ENCODE data around the gene SEMA3C.

SEMA3C gene

DNA sequence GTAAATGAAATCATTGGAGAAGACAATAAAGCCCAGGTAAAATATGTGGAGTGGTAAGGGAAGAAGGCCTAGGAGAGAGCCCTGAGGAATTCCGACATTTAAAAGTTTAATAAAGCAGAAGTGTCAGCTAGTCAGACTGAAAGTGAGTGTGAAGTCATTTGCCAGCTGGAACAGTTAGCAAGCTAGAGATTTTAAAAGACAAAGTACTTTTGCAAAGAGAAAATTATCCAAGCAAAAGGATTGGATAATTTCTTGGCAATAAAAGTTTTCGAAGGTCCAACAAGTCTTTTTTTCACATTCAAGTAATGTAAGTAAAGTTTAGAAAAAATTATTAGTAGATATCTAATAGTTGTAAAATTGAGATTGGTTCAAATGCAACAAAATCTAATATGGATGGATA lies 27.1 kb upstream of the SEMA3C start:
- H3K36me3 ChIP-seq (ENCODE audit: control insufficient read depth in 2 of 2, insufficient read depth in 1 of 2, low read length in 2 of 2), result no peaks in the 10 kb centered on the region
- no peak for TF ChIP-seq KLF16 (tag by site-specific recombination; IDR thresholded peaks at IDR 0.05)
- TF ChIP-seq ZNF24 (tag by site-specific recombination; IDR thresholded peaks at IDR 0.05), result no peak
- TF ChIP-seq ZNF16 (tag by site-specific recombination; IDR thresholded peaks at IDR 0.05; ENCODE audit: low read depth), result no peak
- TF ChIP-seq HOXA7 (CRISPR knock-in tag; IDR thresholded peaks at IDR 0.05; ENCODE audit: borderline replicate concordance), result no peak
- TF ChIP-seq ZNF530 (tag by site-specific recombination; IDR thresholded peaks at IDR 0.05; ENCODE audit: low read depth), result no peak
- no peak for TF ChIP-seq ZSCAN16 (tag by site-specific recombination; IDR thresholded peaks at IDR 0.05)
- no peak for TF ChIP-seq ZNF830 (tag by site-specific recombination; IDR thresholded peaks at IDR 0.05; ENCODE audit: low read depth)
- no peak for TF ChIP-seq ZNF670 (tag by site-specific recombination; IDR thresholded peaks at IDR 0.05; ENCODE audit: low read depth)
- TF ChIP-seq ZNF558 (tag by site-specific recombination; IDR thresholded peaks at IDR 0.05), result no peak
- TF ChIP-seq ZNF350 (tag by site-specific recombination; IDR thresholded peaks at IDR 0.05), result no peak
- ChIA-PET POLR2A (no interaction called here), CTCF (interaction anchor here (0.7 kb wide), 2 partner anchors 37 to 82 kb away, joined by 5 to 6 read pairs; no protein-coding TSS in a partner anchor)
- peaks cover 3% of the 10 kb centered on the region; the same call in 1 of the 2 replicates for H3K4me1 ChIP-seq (ENCODE audit: control insufficient read depth, insufficient read depth, low read length)
- H3K9me3 ChIP-seq (ENCODE audit: control insufficient read depth, insufficient read depth, low read depth, low read length), result no peaks in the 10 kb centered on the region
- no peak overlapping the region for H3K4me3 ChIP-seq (ENCODE audit: low read depth, low read length)
- H3K27ac ChIP-seq (ENCODE audit: extremely low read depth, low read depth, low read length), result no peak overlapping the region

DNA sequence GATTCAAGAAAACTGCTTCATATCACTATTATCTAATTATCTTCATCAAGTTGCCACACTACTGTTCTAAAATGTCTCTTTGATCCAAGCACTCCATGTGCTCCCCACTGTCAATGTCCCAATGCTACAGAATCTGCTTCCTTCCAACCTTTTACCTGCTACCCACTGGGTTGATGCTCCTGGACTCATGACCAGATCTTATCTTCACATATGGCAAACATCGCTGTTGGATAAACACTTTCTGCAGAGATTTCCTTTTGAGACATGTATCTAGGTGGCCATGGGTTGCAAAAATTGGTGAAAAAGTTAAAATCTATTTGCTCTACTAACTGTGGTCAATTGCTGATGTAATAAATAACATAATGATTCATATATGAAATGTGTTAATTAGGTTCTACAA lies 24.5 kb upstream of the SEMA3C start:
- no peak overlapping the region for H3K4me3 ChIP-seq (ENCODE audit: low read depth, low read length)
- H3K27ac ChIP-seq (ENCODE audit: extremely low read depth, low read depth, low read length), result no peak overlapping the region
- no peaks in the 10 kb centered on the region; the same call in 1 of the 2 replicates for H3K4me1 ChIP-seq (ENCODE audit: control insufficient read depth, insufficient read depth, low read length)
- no peak for TF ChIP-seq INSM2 (tag by site-specific recombination; IDR thresholded peaks at IDR 0.05)
- TF ChIP-seq PRDM10 (tag by site-specific recombination; IDR thresholded peaks at IDR 0.05), result no peak
- TF ChIP-seq, protein P1, sequence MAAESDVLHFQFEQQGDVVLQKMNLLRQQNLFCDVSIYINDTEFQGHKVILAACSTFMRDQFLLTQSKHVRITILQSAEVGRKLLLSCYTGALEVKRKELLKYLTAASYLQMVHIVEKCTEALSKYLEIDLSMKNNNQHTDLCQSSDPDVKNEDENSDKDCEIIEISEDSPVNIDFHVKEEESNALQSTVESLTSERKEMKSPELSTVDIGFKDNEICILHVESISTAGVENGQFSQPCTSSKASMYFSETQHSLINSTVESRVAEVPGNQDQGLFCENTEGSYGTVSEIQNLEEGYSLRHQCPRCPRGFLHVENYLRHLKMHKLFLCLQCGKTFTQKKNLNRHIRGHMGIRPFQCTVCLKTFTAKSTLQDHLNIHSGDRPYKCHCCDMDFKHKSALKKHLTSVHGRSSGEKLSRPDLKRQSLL (tag by site-specific recombination; IDR thresholded peaks at IDR 0.05), result no peak
- TF ChIP-seq ZFP37 (tag by site-specific recombination; IDR thresholded peaks at IDR 0.05), result no peak
- no peak for TF ChIP-seq ZNF366 (tag by site-specific recombination; conservative IDR thresholded peaks at IDR 0.05)
- no peak for TF ChIP-seq SCRT1 (tag by site-specific recombination; IDR thresholded peaks at IDR 0.05; ENCODE audit: borderline replicate concordance)
- TF ChIP-seq REPIN1 (tag by site-specific recombination; IDR thresholded peaks at IDR 0.05; ENCODE audit: low read depth), result no peak
- TF ChIP-seq, protein P2, sequence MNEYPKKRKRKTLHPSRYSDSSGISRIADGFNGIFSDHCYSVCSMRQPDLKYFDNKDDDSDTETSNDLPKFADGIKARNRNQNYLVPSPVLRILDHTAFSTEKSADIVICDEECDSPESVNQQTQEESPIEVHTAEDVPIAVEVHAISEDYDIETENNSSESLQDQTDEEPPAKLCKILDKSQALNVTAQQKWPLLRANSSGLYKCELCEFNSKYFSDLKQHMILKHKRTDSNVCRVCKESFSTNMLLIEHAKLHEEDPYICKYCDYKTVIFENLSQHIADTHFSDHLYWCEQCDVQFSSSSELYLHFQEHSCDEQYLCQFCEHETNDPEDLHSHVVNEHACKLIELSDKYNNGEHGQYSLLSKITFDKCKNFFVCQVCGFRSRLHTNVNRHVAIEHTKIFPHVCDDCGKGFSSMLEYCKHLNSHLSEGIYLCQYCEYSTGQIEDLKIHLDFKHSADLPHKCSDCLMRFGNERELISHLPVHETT (tag by site-specific recombination; IDR thresholded peaks at IDR 0.05), result no peak
- TF ChIP-seq ZNF777 (tag by site-specific recombination; IDR thresholded peaks at IDR 0.05; ENCODE audit: borderline replicate concordance), result no peak
- no peak for TF ChIP-seq HOXC10 (CRISPR knock-in tag; IDR thresholded peaks at IDR 0.05)
- no peak for TF ChIP-seq ZNF423 (tag by site-specific recombination; IDR thresholded peaks at IDR 0.05)
- TF ChIP-seq ZNF488 (tag by site-specific recombination; IDR thresholded peaks at IDR 0.05), result no peak
- no peak for TF ChIP-seq EGR2 (tag by site-specific recombination; IDR thresholded peaks at IDR 0.05; ENCODE audit: low read depth)
- TF ChIP-seq ZNF707 (tag by site-specific recombination; IDR thresholded peaks at IDR 0.05), result no peak
- no peak for TF ChIP-seq KLF10 (tag by site-specific recombination; IDR thresholded peaks at IDR 0.05)
- no peak for TF ChIP-seq GLIS2 (tag by site-specific recombination; IDR thresholded peaks at IDR 0.05)
- TF ChIP-seq ZBTB20 (tag by site-specific recombination; IDR thresholded peaks at IDR 0.05), result no peak
- no peak for TF ChIP-seq TCF7L2 (IDR thresholded peaks at IDR 0.05; ENCODE audit: borderline replicate concordance, low read depth, low read length)
- TF ChIP-seq ZNF580 (tag by site-specific recombination; IDR thresholded peaks at IDR 0.05), result no peak
- H3K9me3 ChIP-seq (ENCODE audit: control insufficient read depth, insufficient read depth, low read depth, low read length), result no peaks in the 10 kb centered on the region
- ChIA-PET CTCF (no interaction called here), POLR2A (no interaction called here)
- H3K36me3 ChIP-seq (ENCODE audit: control insufficient read depth in 2 of 2, insufficient read depth in 1 of 2, low read length in 2 of 2), result no peaks in the 10 kb centered on the region
